ENCODE data around the gene FGD6.
A peak's percentile ranks its signal among the peaks of the same experiment; 100 is the strongest.

- TF ChIP-seq CTCF (IDR thresholded peaks at IDR 0.05) = no peak
- TF ChIP-seq RCOR1 (IDR thresholded peaks at IDR 0.05; ENCODE audit: low read depth, low read length) = no peak
- no peak for TF ChIP-seq ELK1 (IDR thresholded peaks at IDR 0.05; ENCODE audit: low read depth, low read length)
- TF ChIP-seq CEBPB (IDR thresholded peaks at IDR 0.05) = peak in 1 of 2 experiments; percentile 21; a peak in 1 of 4 replicates
- no peak for TF ChIP-seq RFX5 (IDR thresholded peaks at IDR 0.05)
- no peak for TF ChIP-seq HDAC2 (IDR thresholded peaks at IDR 0.05)
- no peak for TF ChIP-seq HOXA7 (CRISPR knock-in tag; IDR thresholded peaks at IDR 0.05)
- no peak for TF ChIP-seq RAD21 (conservative IDR thresholded peaks at IDR 0.05 in 1 of 2, IDR thresholded peaks at IDR 0.05 in 1 of 2)
- TF ChIP-seq CHD2 (IDR thresholded peaks at IDR 0.05; ENCODE audit: low read length, partially characterized antibody) = no peak
- no peak for TF ChIP-seq MAZ (IDR thresholded peaks at IDR 0.05; ENCODE audit: borderline replicate concordance, low read depth, low read length)
- no peak for TF ChIP-seq TP53 (CRISPR knock-in tag; IDR thresholded peaks at IDR 0.05)
Measured at GRCh38 chr12:95131589-95132340, 85.5 kb downstream of the FGD6 start.
